Neural cell (in vitro differentiated cells): ENCODE measurements around the gene GLT1D1.

Experiments used
- CTCF ChIP-seq: fragments of 450-650 bp; IDR thresholded peaks from 2 replicates; pipeline ENCODE4 v1.5.1; 2014; ENCODE audit warnings: antibody characterized with exemption, mild to moderate bottlenecking, moderate library complexity; ENCODE audit not compliant: poor library complexity, severe bottlenecking
- EP300 ChIP-seq: fragments of 450-650 bp; conservative IDR thresholded peaks from 2 replicates; pipeline ENCODE4 v1.6.1; 2014; ENCODE audit warnings: antibody characterized with exemption, mild to moderate bottlenecking, moderate library complexity; ENCODE audit not compliant: poor library complexity, severe bottlenecking
- EZH2 ChIP-seq: fragments of 200-600, 300-800 bp; shearing (Covaris generic), sonication (generic); IDR thresholded peaks from 2 replicates; pipeline ENCODE4 v1.6.1; 2014; ENCODE audit warnings: antibody characterized with exemption, low read length, borderline replicate concordance, mild to moderate bottlenecking; ENCODE audit not compliant: insufficient read depth, poor library complexity, severe bottlenecking
- POLR2AphosphoS5 ChIP-seq: IDR thresholded peaks from 2 replicates; pipeline ENCODE4 v1.6.1; 2012
- RAD21 ChIP-seq: fragments of 450-650 bp; conservative IDR thresholded peaks from 2 replicates; pipeline ENCODE4 v1.6.1; 2014; ENCODE audit warnings: antibody characterized with exemption, mild to moderate bottlenecking, moderate library complexity
- TAF1 ChIP-seq: IDR thresholded peaks from 2 replicates; pipeline ENCODE4 v1.6.1; 2012; ENCODE audit warnings: low read depth
- TF ChIP-seq, protein P1 (sequence below): IDR thresholded peaks from 2 replicates; pipeline ENCODE4 v1.6.1; 2012; ENCODE audit warnings: borderline replicate concordance

- no peak for TF ChIP-seq POLR2AphosphoS5
- TF ChIP-seq, protein P1, sequence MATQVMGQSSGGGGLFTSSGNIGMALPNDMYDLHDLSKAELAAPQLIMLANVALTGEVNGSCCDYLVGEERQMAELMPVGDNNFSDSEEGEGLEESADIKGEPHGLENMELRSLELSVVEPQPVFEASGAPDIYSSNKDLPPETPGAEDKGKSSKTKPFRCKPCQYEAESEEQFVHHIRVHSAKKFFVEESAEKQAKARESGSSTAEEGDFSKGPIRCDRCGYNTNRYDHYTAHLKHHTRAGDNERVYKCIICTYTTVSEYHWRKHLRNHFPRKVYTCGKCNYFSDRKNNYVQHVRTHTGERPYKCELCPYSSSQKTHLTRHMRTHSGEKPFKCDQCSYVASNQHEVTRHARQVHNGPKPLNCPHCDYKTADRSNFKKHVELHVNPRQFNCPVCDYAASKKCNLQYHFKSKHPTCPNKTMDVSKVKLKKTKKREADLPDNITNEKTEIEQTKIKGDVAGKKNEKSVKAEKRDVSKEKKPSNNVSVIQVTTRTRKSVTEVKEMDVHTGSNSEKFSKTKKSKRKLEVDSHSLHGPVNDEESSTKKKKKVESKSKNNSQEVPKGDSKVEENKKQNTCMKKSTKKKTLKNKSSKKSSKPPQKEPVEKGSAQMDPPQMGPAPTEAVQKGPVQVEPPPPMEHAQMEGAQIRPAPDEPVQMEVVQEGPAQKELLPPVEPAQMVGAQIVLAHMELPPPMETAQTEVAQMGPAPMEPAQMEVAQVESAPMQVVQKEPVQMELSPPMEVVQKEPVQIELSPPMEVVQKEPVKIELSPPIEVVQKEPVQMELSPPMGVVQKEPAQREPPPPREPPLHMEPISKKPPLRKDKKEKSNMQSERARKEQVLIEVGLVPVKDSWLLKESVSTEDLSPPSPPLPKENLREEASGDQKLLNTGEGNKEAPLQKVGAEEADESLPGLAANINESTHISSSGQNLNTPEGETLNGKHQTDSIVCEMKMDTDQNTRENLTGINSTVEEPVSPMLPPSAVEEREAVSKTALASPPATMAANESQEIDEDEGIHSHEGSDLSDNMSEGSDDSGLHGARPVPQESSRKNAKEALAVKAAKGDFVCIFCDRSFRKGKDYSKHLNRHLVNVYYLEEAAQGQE, result no peak
- TF ChIP-seq CTCF, result no peak
- no peak for TF ChIP-seq EZH2
- no peak for TF ChIP-seq RAD21
- TF ChIP-seq EP300, result no peak
- TF ChIP-seq TAF1, result no peak
These were observed 37.3 kb upstream of the GLT1D1 start for GRCh38 chr12:128815779-128816642.
